Stimulated activated CD4-positive, alpha-beta T cell treated with anti-CD3 and anti-CD28 coated beads, Interleukin-4, amount 100 ng/mL, for 24 hours (primary cell): ENCODE results near the gene FCGR1A.
"Not testable (repeated sequence)": the region's sequence is repeated elsewhere in the genome, so short reads cannot be mapped to it uniquely, and the experiment has no call there.

ENCODE experiments used
- DNase-seq: peaks from one replicate; pipeline ENCODE4 v3.0.0-alpha.2; 2020

The FCGR1A gene

GRCh38 chr1:149778313-149778712 is 4.2 kb upstream of the FCGR1A start:
- not testable (repeated sequence) for DNase-seq

- DNase-seq, result peak; percentile 7
Measured at GRCh38 chr1:149781413-149781984, 995 bp upstream of the FCGR1A start.

- DNase-seq, result not testable (repeated sequence)
Measured at GRCh38 chr1:149783289-149783688, 795 bp downstream of the FCGR1A start.

GRCh38 chr1:149783868-149784267 is 1.4 kb downstream of the FCGR1A start:
- not testable (repeated sequence) for DNase-seq

- not testable (repeated sequence) for DNase-seq
Measured at GRCh38 chr1:149787688-149788451, 5.4 kb downstream of the FCGR1A start.

- DNase-seq, result peak; percentile 54
Measured at GRCh38 chr1:149792502-149792901, 10.0 kb downstream of the FCGR1A start.

GRCh38 chr1:149792912-149793515 is 10.5 kb downstream of the FCGR1A start:
- peak; percentile 80 for DNase-seq

- DNase-seq, result not testable (repeated sequence)
Measured at GRCh38 chr1:149793885-149794284, 11.4 kb downstream of the FCGR1A start.

GRCh38 chr1:149801628-149802027 is 19.1 kb downstream of the FCGR1A start:
- DNase-seq, result not testable (repeated sequence)

- DNase-seq, result not testable (repeated sequence)
Measured at GRCh38 chr1:149804417-149805080, 22.1 kb downstream of the FCGR1A start.

GRCh38 chr1:149810697-149811405 is 28.4 kb downstream of the FCGR1A start:
- DNase-seq, result peak; percentile 5

- peak; percentile 25 for DNase-seq
Measured at GRCh38 chr1:149811514-149811889, 29.0 kb downstream of the FCGR1A start.

GRCh38 chr1:149811890-149812829 is 29.7 kb downstream of the FCGR1A start:
- DNase-seq, result peak; percentile 83

- peak; percentile 61 for DNase-seq
Measured at GRCh38 chr1:149812893-149813801, 30.7 kb downstream of the FCGR1A start.

- DNase-seq, result not testable (repeated sequence)
Measured at GRCh38 chr1:149820387-149820786, 37.9 kb downstream of the FCGR1A start.

GRCh38 chr1:149826555-149826954 is 44.1 kb downstream of the FCGR1A start:
- not testable (repeated sequence) for DNase-seq

GRCh38 chr1:149831764-149832315 is 49.3 kb downstream of the FCGR1A start:
- not testable (repeated sequence) for DNase-seq

GRCh38 chr1:149832316-149833126 is 50.0 kb downstream of the FCGR1A start:
- DNase-seq, result not testable (repeated sequence)

- not testable (repeated sequence) for DNase-seq
Measured at GRCh38 chr1:149833144-149833543, 50.6 kb downstream of the FCGR1A start.
